Psoas muscle (tissue), 8 donors: ENCODE measurements around the gene EIPR1. TPM values are rescaled to one million over a fixed set of nuclear protein-coding genes. Genes with fewer than 3 reads are reported as not detected.

Experiments
- ATAC-seq, 4 donors: fragments of 200-7000 bp; cut with Tn5 transposase; one replicate each; pipeline ENCODE4 v1.9.1; 2020; ENCODE audit warnings: moderate library complexity in 3 of 4, mild to moderate bottlenecking in 2 of 4
- DNase-seq, 2 donors: peaks; one replicate each; pipeline ENCODE4 v3.0.0-alpha.2; 2020
- H3K27ac ChIP-seq: fragments of 200-600 bp; one replicate; pipeline ENCODE4 v1.8.0; 2022
- H3K27me3 ChIP-seq, 3 donors: fragments of 200-600 bp in 1 of 3; one replicate each; pipeline versions ENCODE4 v1.6.1 to v1.8.0; 2013 to 2022; ENCODE audit warnings: low read length in 2 of 3, mild to moderate bottlenecking in 2 of 3, moderate library complexity in 1 of 3; ENCODE audit not compliant: insufficient read depth in 3 of 3
- H3K36me3 ChIP-seq, 2 donors: fragments of 200-600 bp in 1 of 2; one replicate each; pipeline versions ENCODE4 v1.6.1 to v1.8.0; 2013 to 2022; ENCODE audit warnings: low read depth in 1 of 2, mild to moderate bottlenecking in 1 of 2, moderate library complexity in 1 of 2; ENCODE audit not compliant: insufficient read depth in 1 of 2
- H3K4me1 ChIP-seq: fragments of 200-600 bp; one replicate; pipeline ENCODE4 v1.8.0; 2022
- H3K4me3 ChIP-seq: fragments of 200-600 bp; one replicate; pipeline ENCODE4 v1.8.0; 2022; ENCODE audit warnings: mild to moderate bottlenecking
- H3K9me3 ChIP-seq: fragments of 200-600 bp; one replicate; pipeline ENCODE4 v1.8.0; 2022
- WGBS, 3 donors: extraction: QIAGEN DNeasy Blood & Tissue Kit; methylation state at CpG; one replicate each; pipeline versions ENCODE4 v1.1.6 to v1.1.7; 2013; 5-methylcytosine and 5-hydroxymethylcytosine counted together
- intact Hi-C, 2 donors: fragments of 100-400 bp; cut with DNase I; formaldehyde crosslinking; loops; one replicate each; pipeline versions ENCODE4 v1.11.0 to v1.14.2; 2022
- polyA plus RNA-seq, 3 donors: library from polyadenylated mRNA; stranded (reverse); fragments of 200-250 nt; gene quantifications; one replicate each; pipeline ENCODE4 v1.2.3, GENCODE V29; 2013
- total RNA-seq, 4 donors: library from RNA; stranded (reverse); fragmentation: NEBNext Ultra II Directional in 2 of 4; extraction: Animal tissue kit (Norgen Biotek cat#: 25700) in 2 of 4; gene quantifications; one replicate each; pipeline versions ENCODE4 v1.2.1 to v1.2.4, GENCODE V29; 2021 to 2023
- TF ChIP-seq, protein P1 (sequence below): fragments of 200-600 bp; IDR thresholded peaks from one replicate; pipeline ENCODE4 v1.8.0; 2022; ENCODE audit warnings: antibody characterized with exemption
- donor health status: healthy with polysubstance abuse.
- donor health status: DM: no; HTN: no; CAD: no; lungs with moderate emphysema.
- donor health status: Bipolar disorder and iron deficiency.
- donor health status: healthy.
- donor health status: DM: yes; HTN: yes; CAD: no.
- donor health status: DM: no; HTN: no; CAD: no.
- donor health status: DM: no; HTN: no; CAD: no.
- donor health status: DM: yes; HTN: yes; CAD: no.

The EIPR1 gene
- total and polyA plus RNA-seq, 7 donors, result 9.7 to 42.1 (median 12.5) TPM

GRCh38 chr2:3389193-3389592, 11.6 kb upstream of the EIPR1 start:
- no peak overlapping the region for H3K4me3 ChIP-seq
- H3K27ac ChIP-seq, result no peak overlapping the region
- intact Hi-C loops, result no loop called here
- DNase-seq (no peak), ATAC-seq (no peak)
- no peaks in the 10 kb centered on the region for H3K27me3 ChIP-seq
- TF ChIP-seq, protein P1, sequence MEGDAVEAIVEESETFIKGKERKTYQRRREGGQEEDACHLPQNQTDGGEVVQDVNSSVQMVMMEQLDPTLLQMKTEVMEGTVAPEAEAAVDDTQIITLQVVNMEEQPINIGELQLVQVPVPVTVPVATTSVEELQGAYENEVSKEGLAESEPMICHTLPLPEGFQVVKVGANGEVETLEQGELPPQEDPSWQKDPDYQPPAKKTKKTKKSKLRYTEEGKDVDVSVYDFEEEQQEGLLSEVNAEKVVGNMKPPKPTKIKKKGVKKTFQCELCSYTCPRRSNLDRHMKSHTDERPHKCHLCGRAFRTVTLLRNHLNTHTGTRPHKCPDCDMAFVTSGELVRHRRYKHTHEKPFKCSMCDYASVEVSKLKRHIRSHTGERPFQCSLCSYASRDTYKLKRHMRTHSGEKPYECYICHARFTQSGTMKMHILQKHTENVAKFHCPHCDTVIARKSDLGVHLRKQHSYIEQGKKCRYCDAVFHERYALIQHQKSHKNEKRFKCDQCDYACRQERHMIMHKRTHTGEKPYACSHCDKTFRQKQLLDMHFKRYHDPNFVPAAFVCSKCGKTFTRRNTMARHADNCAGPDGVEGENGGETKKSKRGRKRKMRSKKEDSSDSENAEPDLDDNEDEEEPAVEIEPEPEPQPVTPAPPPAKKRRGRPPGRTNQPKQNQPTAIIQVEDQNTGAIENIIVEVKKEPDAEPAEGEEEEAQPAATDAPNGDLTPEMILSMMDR, result no peak
- H3K4me1 ChIP-seq, result no peaks in the 10 kb centered on the region
- no peaks in the 10 kb centered on the region for H3K9me3 ChIP-seq
- 97 to 98% (median 97%) methylated on average over 29 of the region's 29 CpGs for WGBS, 3 donors
- peaks cover 10 to 65% of the 10 kb centered on the region in 2 donors for H3K36me3 ChIP-seq

DNA sequence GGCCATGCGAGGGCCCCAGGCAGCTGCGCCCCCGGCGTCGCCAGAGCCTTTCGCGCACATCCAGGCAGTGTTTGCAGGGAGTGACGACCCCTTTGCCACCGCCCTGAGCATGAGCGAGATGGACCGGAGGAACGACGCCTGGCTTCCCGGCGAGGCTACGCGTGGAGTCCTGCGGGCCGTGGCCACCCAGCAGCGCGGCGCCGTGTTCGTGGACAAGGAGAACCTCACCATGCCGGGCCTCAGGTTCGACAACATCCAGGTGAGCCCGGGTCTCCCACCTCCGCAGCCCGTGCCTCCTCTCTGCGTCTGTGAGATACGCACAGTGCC, 10.8 kb upstream of the EIPR1 start:
- WGBS, 3 donors, result 98% methylated on average over 31 of the region's 31 CpGs
- no peak for ATAC-seq
- intact Hi-C loops, result no loop called here
- H3K4me1 ChIP-seq, result no peaks in the 10 kb centered on the region
- TF ChIP-seq, protein P1, result no peak
- peaks cover 10 to 72% of the 10 kb centered on the region in 2 donors for H3K36me3 ChIP-seq
- H3K4me3 ChIP-seq, result no peak overlapping the region
- no peaks in the 10 kb centered on the region for H3K9me3 ChIP-seq
- H3K27ac ChIP-seq, result no peak overlapping the region
- no peak for DNase-seq
- no peaks in the 10 kb centered on the region for H3K27me3 ChIP-seq

DNA sequence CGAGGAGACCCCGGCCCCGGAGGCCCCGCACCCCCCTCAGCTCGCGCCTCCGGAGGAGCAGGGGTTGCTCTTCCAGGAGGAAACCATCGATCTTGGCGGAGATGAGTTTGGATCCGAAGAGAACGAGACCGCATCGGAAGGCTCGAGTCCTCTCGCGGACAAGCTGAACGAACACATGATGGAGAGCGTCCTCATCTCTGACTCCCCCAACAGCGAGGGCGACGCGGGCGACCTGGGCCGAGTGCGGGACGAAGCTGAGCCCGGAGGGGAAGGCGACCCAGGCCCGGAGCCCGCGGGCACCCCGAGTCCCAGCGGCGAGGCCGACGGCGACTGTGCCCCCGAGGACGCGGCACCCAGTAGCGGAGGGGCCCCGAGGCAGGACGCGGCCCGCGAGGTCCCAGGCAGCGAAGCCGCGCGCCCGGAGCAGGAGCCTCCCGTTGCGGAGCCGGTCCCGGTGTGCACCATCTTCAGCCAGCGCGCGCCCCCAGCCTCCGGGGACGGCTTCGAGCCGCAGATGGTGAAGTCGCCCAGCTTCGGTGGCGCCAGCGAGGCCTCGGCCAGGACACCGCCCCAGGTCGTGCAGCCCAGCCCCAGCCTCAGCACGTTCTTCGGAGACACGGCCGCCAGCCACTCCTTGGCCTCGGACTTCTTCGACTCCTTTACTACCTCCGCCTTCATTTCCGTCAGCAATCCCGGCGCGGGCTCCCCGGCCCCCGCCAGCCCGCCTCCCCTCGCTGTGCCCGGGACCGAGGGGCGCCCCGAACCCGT, 10.2 kb upstream of the EIPR1 start:
- Histone ChIP-seq H3K4me1 (no peaks in the 10 kb centered on the region), H3K4me3 (no peak overlapping the region), H3K9me3 (no peaks in the 10 kb centered on the region), H3K27ac (no peak overlapping the region), H3K36me3 (peaks cover 10 to 76% of the 10 kb centered on the region in 2 donors), H3K27me3 (no peaks in the 10 kb centered on the region)
- TF ChIP-seq, protein P1, result no peak
- DNase-seq, result no peak
- 93 to 95% (median 94%) methylated on average over 72 to 89 of the region's 89 CpGs for WGBS, 3 donors
- ATAC-seq, result no peak
- intact Hi-C loops, result no loop called here

DNA sequence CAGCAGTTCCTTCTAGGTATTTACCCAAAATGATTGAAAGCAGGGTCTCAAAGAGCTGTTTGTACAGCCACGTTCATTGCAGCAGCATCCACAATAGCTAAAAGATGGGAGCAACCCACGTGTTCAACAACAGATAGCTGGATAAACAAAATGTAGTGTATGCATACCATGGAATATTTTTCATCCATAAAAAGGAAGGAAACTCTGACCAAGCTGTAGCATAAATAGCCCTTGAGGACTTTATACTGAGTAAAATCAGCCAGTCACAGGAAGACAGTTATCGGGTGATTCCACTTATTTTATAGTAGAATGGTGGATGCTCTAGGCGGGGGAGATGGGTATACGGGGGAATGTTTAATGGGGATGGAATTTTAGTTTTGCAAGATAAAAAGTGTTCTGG, 9.4 kb upstream of the EIPR1 start:
- H3K27me3 ChIP-seq, result no peaks in the 10 kb centered on the region
- TF ChIP-seq, protein P1, result no peak
- intact Hi-C loops, result no loop called here
- no peak for DNase-seq
- peaks cover 10 to 77% of the 10 kb centered on the region in 2 donors for H3K36me3 ChIP-seq
- H3K4me1 ChIP-seq, result no peaks in the 10 kb centered on the region
- no peak overlapping the region for H3K27ac ChIP-seq
- no peak for ATAC-seq
- no peak overlapping the region for H3K4me3 ChIP-seq
- 85 to 88% (median 88%) methylated on average over 5 of the region's 5 CpGs for WGBS, 3 donors
- H3K9me3 ChIP-seq, result no peaks in the 10 kb centered on the region
